Measurements from ENCODE around the gene TUBA8.
"Not testable (repeated sequence)": the region's sequence is repeated elsewhere in the genome, so short reads cannot be mapped to it uniquely, and the experiment has no call there.

Gene TUBA8

DNA sequence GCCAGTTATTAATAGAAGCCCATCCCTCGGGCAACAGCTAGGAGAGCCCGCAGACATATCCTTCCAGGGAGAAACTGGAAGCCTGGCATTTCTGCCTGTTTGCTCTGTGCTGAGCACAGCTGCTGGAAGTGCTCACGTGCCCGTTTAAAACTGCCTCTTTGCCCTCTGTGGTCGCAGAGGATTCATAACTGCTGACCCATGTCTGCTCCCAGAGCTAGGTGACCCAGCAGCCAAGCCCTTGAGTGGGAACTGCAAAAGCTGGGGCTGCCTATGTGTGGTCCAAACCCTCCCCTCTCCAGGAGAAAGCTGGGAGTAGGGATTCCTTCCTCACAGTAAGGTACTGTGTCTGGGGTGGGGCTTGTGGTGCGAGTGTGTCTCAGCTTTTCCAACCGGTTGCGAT lies 54.0 kb downstream of the TUBA8 start:
- H3K9ac ChIP-seq (ENCODE audit: low read length); H3K36me3 ChIP-seq (ENCODE audit: insufficient read depth, low read length): not testable (repeated sequence)

DNA sequence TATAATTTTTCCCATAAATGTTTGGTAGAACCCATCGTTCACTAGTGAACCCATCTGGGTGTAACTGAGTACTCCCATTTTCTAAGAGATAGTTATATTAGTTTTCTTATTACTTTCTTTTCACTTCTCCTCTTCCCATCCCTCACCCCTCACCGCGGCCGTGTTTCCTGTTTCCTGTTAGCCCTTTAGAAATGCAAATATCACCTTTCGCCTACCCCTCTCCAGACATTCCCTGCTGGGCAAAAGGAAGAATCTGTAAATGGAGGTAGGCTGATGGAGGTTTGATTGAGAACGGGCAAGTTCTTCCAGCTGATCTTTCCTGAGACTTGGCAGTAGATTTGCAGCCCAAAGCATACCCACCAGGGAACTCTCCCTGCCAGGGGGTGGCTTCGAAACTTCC lies 54.7 kb downstream of the TUBA8 start:
- not testable (repeated sequence) for H3K4me3 ChIP-seq (ENCODE audit: low read depth in 1 of 2, low read length in 2 of 2); H3K4me1 ChIP-seq (ENCODE audit: insufficient read depth, low read length); H3K36me3 ChIP-seq (ENCODE audit: insufficient read depth, low read length); H3K27me3 ChIP-seq (ENCODE audit: control insufficient read depth in 1 of 2, insufficient read depth in 2 of 2, low read length in 2 of 2); H3K27ac ChIP-seq (ENCODE audit: low read depth, low read length); H3K9ac ChIP-seq (ENCODE audit: low read length); H3K9me3 ChIP-seq (ENCODE audit: low read length)

More for the DNA sequence above, 54.0 kb downstream of the TUBA8 start:
- not testable (repeated sequence) for H3K4me3 ChIP-seq (ENCODE audit: low read depth in 1 of 2, low read length in 2 of 2); H3K9me3 ChIP-seq (ENCODE audit: low read length); H3K27me3 ChIP-seq (ENCODE audit: control insufficient read depth in 1 of 2, insufficient read depth in 2 of 2, low read length in 2 of 2); H3K4me1 ChIP-seq (ENCODE audit: insufficient read depth, low read length); H3K27ac ChIP-seq (ENCODE audit: low read depth, low read length)

DNA sequence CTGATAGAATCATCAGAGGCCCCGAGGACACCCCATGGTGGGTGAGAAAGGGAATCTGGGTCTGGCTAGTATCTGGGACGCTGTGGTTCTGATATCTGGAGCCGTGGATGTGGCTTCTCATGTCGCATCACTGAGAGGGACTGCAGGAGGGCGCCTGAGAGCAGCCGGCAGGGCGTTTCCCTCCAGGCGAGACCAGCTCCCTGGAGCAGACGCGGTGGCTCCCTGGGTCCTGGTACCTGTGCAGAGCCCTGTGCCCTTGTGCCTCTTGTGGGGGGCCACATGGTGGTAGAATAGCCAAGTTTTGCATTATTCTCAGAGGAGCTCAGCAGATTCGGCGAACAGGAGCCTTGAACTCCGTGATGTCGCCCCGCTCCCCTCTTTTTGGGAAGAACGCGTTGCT lies 59.7 kb downstream of the TUBA8 start:
- not testable (repeated sequence) for H3K4me1 ChIP-seq (ENCODE audit: insufficient read depth, low read length); H3K9ac ChIP-seq (ENCODE audit: low read length); H3K27me3 ChIP-seq (ENCODE audit: control insufficient read depth in 1 of 2, insufficient read depth in 2 of 2, low read length in 2 of 2); H3K4me3 ChIP-seq (ENCODE audit: low read depth in 1 of 2, low read length in 2 of 2); H3K27ac ChIP-seq (ENCODE audit: low read depth, low read length); H3K9me3 ChIP-seq (ENCODE audit: low read length); H3K36me3 ChIP-seq (ENCODE audit: insufficient read depth, low read length)

DNA sequence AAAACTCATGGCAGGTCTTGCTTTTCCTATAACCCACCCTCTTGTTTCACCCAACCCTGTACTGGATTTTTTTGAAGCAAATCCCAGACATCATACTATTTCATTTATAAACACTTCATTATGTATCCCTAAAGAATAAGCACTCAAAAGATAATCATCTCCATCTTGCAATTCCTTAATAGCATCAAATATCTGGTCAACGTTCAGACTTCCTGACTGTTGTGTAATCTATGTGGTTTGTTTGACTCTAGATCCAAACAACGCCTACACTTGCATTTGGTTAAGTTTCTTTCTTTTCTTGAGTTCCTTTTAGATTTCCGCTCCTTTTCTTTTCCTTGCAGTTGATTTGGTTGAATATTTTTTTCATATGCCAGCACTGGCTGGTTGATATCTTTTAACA lies 61.6 kb downstream of the TUBA8 start:
- not testable (repeated sequence) for H3K36me3 ChIP-seq (ENCODE audit: insufficient read depth, low read length); H3K27ac ChIP-seq (ENCODE audit: low read depth, low read length); H3K4me1 ChIP-seq (ENCODE audit: insufficient read depth, low read length); H3K4me3 ChIP-seq (ENCODE audit: low read depth in 1 of 2, low read length in 2 of 2); H3K9me3 ChIP-seq (ENCODE audit: low read length); H3K27me3 ChIP-seq (ENCODE audit: control insufficient read depth in 1 of 2, insufficient read depth in 2 of 2, low read length in 2 of 2); H3K9ac ChIP-seq (ENCODE audit: low read length)

DNA sequence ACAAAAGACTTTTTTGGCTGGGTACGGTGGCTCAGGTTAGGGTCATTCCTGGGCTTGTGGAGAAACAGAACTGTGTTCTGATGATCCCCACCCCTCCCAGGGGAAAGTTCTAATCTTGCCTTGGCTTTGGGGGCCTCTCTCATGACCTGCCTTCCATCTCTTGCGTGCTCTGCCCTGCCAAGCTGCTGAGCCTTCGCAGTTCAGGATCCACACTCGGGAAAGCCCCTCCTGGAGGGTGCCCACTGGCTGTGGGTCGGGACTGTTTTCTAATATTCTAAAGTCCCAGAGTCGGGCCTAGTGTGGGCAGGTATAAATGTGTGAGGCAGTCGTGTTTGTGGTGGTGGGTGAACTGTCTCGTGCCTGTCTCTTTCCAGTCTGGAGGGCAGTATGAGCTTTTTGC lies 62.2 kb downstream of the TUBA8 start:
- H3K9ac ChIP-seq (ENCODE audit: low read length); H3K27me3 ChIP-seq (ENCODE audit: control insufficient read depth in 1 of 2, insufficient read depth in 2 of 2, low read length in 2 of 2); H3K9me3 ChIP-seq (ENCODE audit: low read length); H3K4me1 ChIP-seq (ENCODE audit: insufficient read depth, low read length); H3K4me3 ChIP-seq (ENCODE audit: low read depth in 1 of 2, low read length in 2 of 2); H3K27ac ChIP-seq (ENCODE audit: low read depth, low read length); H3K36me3 ChIP-seq (ENCODE audit: insufficient read depth, low read length): not testable (repeated sequence)

DNA sequence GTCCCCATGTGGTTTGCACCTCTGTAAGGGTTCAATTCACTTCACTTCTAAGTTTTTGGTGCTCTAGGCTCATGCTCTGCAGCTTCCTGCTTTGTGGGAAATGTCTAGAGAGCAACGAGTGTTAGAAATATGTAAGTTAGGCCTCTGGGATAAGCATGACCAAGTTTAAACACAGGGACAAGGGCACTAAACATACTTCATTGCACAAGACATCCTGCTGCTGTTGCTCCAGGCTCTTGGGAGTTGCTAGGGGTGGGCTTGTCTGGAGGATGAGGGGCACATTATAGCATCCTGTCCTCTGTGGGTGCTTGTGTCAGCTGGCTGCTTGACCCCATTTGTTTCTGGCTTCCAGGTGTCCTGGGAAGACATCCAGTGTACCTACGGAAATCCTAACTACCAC lies 62.8 kb downstream of the TUBA8 start:
- H3K9me3 ChIP-seq (ENCODE audit: low read length); H3K4me3 ChIP-seq (ENCODE audit: low read depth in 1 of 2, low read length in 2 of 2); H3K27ac ChIP-seq (ENCODE audit: low read depth, low read length); H3K4me1 ChIP-seq (ENCODE audit: insufficient read depth, low read length); H3K27me3 ChIP-seq (ENCODE audit: control insufficient read depth in 1 of 2, insufficient read depth in 2 of 2, low read length in 2 of 2); H3K9ac ChIP-seq (ENCODE audit: low read length); H3K36me3 ChIP-seq (ENCODE audit: insufficient read depth, low read length): not testable (repeated sequence)

Data from muscle layer of colon (tissue), 2 donors.